Urinary bladder (tissue), 4 donors: ENCODE data around the gene SMG6. TPM values are rescaled to one million over a fixed set of nuclear protein-coding genes. Genes with fewer than 3 reads are reported as not detected.
A peak's percentile ranks its signal among the peaks of the same experiment; 100 is the strongest.
"Not testable (repeated sequence)": the region's sequence is repeated elsewhere in the genome, so short reads cannot be mapped to it uniquely, and the experiment has no call there.

Experiments used
- DNase-seq: peaks from one replicate; pipeline ENCODE4 v3.0.0-alpha.2; 2015; ENCODE audit errors: extremely low spot score
- H3K27ac ChIP-seq: one replicate; pipeline ENCODE4 v1.5.1; 2013; ENCODE audit warnings: low read depth, mild to moderate bottlenecking, moderate library complexity
- H3K36me3 ChIP-seq: one replicate; pipeline ENCODE4 v1.6.1; 2013; ENCODE audit warnings: mild to moderate bottlenecking, moderate library complexity; ENCODE audit not compliant: insufficient read depth
- H3K4me1 ChIP-seq: one replicate; pipeline ENCODE4 v1.6.1; 2013; ENCODE audit warnings: mild to moderate bottlenecking, moderate library complexity; ENCODE audit not compliant: insufficient read depth
- H3K4me3 ChIP-seq: one replicate; pipeline ENCODE4 v1.5.1; 2013; ENCODE audit warnings: low read depth, low read length
- WGBS: extraction: QIAGEN DNeasy Blood & Tissue Kit; methylation state at CpG from one replicate; pipeline ENCODE4 v1.1.7; 2013; 5-methylcytosine and 5-hydroxymethylcytosine counted together
- polyA plus RNA-seq: library from polyadenylated mRNA; stranded (reverse); fragments of 200-250 nt; gene quantifications from one replicate; pipeline ENCODE4 v1.2.3, GENCODE V29; 2013
- small RNA-seq: library from RNA; depleted of rRNA; stranded (forward); fragments of <200 nt; gene quantifications from one replicate; pipeline ENCODE3, GENCODE V24; 2014
- total RNA-seq: library from RNA; depleted of rRNA; stranded (reverse); fragments of >200 nt; gene quantifications from one replicate; pipeline ENCODE4 v1.2.3, GENCODE V29; 2014
- donor health status: healthy with polysubstance abuse.
- donor health status: healthy.

The SMG6 gene
- total and polyA plus RNA-seq, 2 donors: 29.3 to 37.5 TPM

DNA sequence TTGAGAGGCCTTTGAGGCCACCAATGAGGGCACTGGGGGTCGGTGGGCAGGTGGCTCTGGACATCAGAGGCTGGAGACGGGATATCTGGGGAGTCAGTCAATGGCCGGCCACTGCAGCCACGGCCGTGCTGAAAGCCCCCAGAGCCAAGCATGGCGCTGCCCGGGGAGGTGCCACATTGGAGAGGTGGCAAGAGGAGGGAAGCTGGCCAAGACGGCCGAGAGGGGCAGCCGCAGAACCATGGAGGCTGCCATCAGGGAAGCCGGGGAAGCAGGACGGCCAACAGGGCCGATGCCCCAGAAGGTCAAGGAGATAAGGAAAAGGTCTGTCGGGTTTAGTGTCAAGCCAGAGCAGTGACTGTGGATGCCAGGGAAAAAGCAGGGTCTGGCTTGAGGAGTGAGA, 288.3 kb downstream of the SMG6 start:
- 87% methylated on average over 14 of the region's 14 CpGs for WGBS
- DNase-seq: no peak
- Histone ChIP-seq H3K27ac (no peak overlapping the region), H3K4me3 (no peak overlapping the region), H3K36me3 (no peaks in the 10 kb centered on the region), H3K4me1 (no peaks in the 10 kb centered on the region)

DNA sequence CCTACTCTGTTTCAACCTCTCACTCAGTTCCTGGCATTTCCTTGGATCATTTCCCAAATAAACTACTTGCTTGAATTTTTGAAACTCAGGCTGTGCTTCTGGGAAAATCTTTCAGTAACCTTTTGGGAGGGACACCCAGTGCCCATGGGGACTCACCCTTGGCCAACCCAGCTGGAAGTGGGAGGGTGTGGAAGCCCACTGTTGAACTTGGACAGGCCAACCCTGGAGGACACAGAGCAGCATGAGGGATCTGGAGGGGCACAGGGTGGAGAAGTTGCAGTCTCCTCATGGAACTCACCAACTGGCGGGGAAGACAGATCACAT, 289.6 kb downstream of the SMG6 start:
- no peak for DNase-seq
- Histone ChIP-seq H3K4me3 (no peak overlapping the region), H3K36me3 (no peaks in the 10 kb centered on the region), H3K27ac (no peak overlapping the region), H3K4me1 (no peaks in the 10 kb centered on the region)
- 90% methylated on average over 1 of the region's 1 CpG for WGBS

DNA sequence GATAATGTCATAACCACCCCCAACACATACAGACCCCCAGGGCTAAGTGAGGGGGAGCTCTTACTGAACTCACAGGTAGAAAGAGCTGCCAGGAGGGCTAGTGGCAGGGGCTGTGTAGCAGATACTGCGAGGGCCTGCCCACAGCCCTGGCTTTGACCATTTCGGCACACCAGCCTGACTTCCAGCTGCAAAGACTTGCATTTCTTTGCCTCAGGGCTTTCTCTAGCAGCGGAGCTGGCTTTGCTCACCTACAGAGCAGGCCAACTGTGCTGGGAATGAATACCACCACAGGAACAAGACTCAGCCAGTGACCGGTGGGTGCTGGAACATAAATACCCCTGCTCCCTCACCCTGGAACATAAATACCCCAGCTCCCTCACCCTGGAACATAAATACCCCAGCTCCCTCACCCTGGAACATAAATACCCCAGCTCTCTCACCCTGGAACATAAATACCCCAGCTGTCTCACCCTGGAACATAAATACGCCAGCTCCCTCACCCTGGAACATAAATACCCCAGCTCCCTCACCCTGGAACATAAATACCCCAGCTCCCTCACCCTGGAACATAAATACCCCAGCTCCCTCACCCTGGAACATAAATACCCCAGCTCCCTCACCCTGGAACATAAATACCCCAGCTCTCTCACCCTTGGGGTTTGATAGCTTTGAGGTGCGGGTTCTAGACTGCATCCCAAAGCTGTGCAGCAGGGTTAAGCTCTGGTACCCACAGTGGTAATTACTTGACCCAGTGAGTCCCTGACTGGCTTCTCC, 290.2 kb downstream of the SMG6 start:
- WGBS: 97% methylated on average over 6 of the region's 6 CpGs

DNA sequence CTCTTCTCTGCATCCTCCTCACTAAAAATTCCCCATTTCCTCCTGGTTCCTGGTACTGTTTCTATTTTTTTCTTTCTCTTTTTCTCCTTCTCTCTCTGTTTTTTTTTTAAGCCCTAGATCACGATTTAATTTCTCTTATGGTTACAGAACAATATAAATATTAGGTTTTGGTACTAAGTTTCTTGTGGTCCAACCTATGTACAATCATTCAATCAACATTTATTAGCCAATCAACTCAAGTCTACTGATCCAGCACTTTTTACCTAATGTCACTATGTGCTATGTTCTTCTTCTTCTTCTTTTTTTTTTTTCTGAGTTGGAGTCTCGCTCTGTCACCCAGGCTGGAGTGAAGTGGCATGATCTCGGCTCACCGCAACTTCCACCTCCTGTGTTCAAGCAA, 291.1 kb downstream of the SMG6 start:
- no peaks in the 10 kb centered on the region for H3K36me3 ChIP-seq
- no peak overlapping the region for H3K27ac ChIP-seq
- 94% methylated on average over 4 of the region's 4 CpGs for WGBS
- no peak overlapping the region for H3K4me3 ChIP-seq
- H3K4me1 ChIP-seq: no peaks in the 10 kb centered on the region
- DNase-seq: no peak

More for the DNA sequence above, 290.2 kb downstream of the SMG6 start:
- not testable (repeated sequence) for DNase-seq, H3K4me3 ChIP-seq, H3K27ac ChIP-seq, H3K36me3 ChIP-seq, H3K4me1 ChIP-seq

DNA sequence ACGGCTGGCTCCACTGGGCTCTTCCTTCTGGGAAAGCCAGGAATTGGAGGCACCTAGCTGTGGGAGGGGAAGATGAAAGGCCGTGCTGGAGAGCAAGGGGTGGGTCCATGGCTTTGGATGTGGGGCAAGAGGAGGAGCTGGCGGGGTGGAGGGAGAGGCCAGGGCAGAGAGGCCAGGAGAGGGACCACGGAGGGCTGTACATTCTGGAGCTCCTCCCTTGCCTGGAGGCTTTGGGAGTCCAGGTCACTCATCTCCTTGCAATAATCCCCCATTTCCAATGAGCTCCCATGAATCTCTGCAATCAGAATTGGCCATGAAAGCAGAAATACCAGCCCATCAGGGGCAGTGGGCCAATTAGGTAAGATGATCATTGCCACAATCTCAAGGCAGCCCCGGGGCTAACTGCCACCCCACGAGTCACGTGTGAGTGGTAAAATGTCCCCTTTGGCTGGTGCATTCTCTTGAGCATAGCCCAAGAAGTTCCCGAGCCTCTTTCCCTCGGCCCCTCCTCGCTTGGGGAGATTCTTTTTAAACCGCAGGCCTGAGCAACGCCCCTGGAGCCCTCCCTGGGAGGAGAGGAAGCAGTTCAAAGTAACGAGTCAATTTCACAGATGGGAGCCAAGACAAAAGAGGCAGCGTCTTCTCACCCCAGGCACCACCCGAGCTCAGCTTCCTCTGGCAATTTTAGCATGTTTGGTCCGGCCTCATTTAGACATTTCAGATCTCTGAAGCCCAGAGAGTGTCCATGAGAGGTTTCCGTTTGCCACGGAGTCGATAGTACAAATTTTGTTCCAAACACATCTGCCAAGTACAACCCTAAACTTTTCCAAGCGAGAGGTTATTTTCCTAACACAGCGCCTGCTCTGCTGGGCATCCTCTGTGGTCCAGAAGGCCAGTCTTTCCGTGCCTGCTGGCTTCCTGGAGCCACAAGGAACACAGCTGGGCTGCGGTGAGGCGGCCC, 291.9 kb downstream of the SMG6 start:
- no peak for DNase-seq
- Histone ChIP-seq H3K27ac (peak overlapping the region; percentile 4), H3K4me3 (no peak overlapping the region), H3K36me3 (no peaks in the 10 kb centered on the region), H3K4me1 (no peaks in the 10 kb centered on the region)
- 25% methylated on average over 24 of the region's 24 CpGs for WGBS

Small RNAs within 50 kb of the gene (small RNA-seq; reads per million reads assigned to genes)
- gene AC090617.6 (not detected), gene AC090617.7 (not detected), gene AC090617.8 (not detected), gene AC090617.9 (not detected), gene MIR132 (19.6 reads per million, percentile 95 among the genes with 10 or more reads in this experiment), gene MIR212 (9.0 reads per million, percentile 93 among the genes with 10 or more reads in this experiment), gene OVCA2 (not detected), gene RN7SL624P (not detected), gene SNORD91A (512 reads per million, percentile 98 among the genes with 10 or more reads in this experiment), gene SNORD91B (122 reads per million, percentile 97 among the genes with 10 or more reads in this experiment)

Other genes with a start within 250 kb of the SMG6 start
- 31.4 TPM for gene HIC1, start 248.7 kb downstream of the SMG6 start, total RNA-seq
- gene HIC1, start 248.7 kb downstream of the SMG6 start, polyA plus RNA-seq: 19.2 TPM
- gene SRR, start 165 bp upstream of the SMG6 start, total RNA-seq: 20.4 TPM
- gene SRR, start 165 bp upstream of the SMG6 start, polyA plus RNA-seq: 13.7 TPM
- gene TSR1, start 32.7 kb upstream of the SMG6 start, total RNA-seq: 23.3 TPM
- gene TSR1, start 32.7 kb upstream of the SMG6 start, polyA plus RNA-seq: 21.9 TPM
- gene SGSM2, start 33.7 kb upstream of the SMG6 start, total RNA-seq: 37.6 TPM
- gene SGSM2, start 33.7 kb upstream of the SMG6 start, polyA plus RNA-seq: 61.1 TPM
- gene MNT, start 97.3 kb upstream of the SMG6 start, total RNA-seq: 7.5 TPM
- gene MNT, start 97.3 kb upstream of the SMG6 start, polyA plus RNA-seq: 20.5 TPM
- 27.3 TPM for gene METTL16, start 208.1 kb upstream of the SMG6 start, total RNA-seq
- 21.6 TPM for gene METTL16, start 208.1 kb upstream of the SMG6 start, polyA plus RNA-seq